ENCODE data around the gene ZNF576. TPM values are rescaled to one million over a fixed set of nuclear protein-coding genes. Genes with fewer than 3 reads are reported as not detected.

ZNF576 gene
- polyA plus RNA-seq, 4 donors, result 14.7 to 24.2 (median 17.2) TPM

DNA sequence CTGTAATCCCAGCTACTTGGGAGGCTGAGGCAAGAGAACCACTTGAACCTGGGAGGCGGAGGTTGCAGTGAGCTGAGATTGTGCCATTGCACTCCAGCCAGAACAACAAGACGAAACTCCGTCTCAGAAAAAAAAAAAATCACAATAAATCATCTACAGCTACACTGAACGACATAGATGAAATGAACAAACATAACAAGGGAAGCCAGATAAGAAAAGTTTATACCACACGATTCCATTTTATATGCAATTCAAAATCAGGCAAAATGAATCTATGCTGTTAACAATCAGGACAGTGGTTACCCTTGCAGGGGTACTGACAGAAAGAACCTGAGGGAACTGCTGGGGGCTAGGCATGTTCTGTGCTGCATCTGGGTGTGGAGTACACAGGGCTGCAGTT is 26.7 kb upstream of the ZNF576 start:
- FAIRE-seq (no peak), DNase-seq (no peak)
- H3K27ac ChIP-seq (ENCODE audit: low read depth in 1 of 3, low read length in 2 of 3), result no peak overlapping the region
- peaks cover 0 to 19% (median 2%) of the 10 kb centered on the region in 3 donors for H3K36me3 ChIP-seq (ENCODE audit: control insufficient read depth in 3 of 3, insufficient read depth in 2 of 3, low read depth in 1 of 3, low read length in 3 of 3)
- no peak overlapping the region for H3K4me3 ChIP-seq (ENCODE audit: low read depth in 1 of 3, low read length in 3 of 3)
- 87 to 89% (median 88%) methylated on average over 5 of the region's 5 CpGs for WGBS, 3 donors
- H3K4me1 ChIP-seq (ENCODE audit: control insufficient read depth in 3 of 3, insufficient read depth in 2 of 3, low read depth in 1 of 3, low read length in 2 of 3), result peaks cover 0 to 5% (median 0%) of the 10 kb centered on the region in 3 donors
- no peaks in the 10 kb centered on the region for H3K27me3 ChIP-seq (ENCODE audit: control insufficient read depth in 3 of 3, insufficient read depth in 3 of 3, low read length in 3 of 3)
- H3K9me3 ChIP-seq (ENCODE audit: control insufficient read depth in 2 of 2, insufficient read depth in 1 of 2, low read depth in 1 of 2, low read length in 1 of 2), result no peaks in the 10 kb centered on the region

DNA sequence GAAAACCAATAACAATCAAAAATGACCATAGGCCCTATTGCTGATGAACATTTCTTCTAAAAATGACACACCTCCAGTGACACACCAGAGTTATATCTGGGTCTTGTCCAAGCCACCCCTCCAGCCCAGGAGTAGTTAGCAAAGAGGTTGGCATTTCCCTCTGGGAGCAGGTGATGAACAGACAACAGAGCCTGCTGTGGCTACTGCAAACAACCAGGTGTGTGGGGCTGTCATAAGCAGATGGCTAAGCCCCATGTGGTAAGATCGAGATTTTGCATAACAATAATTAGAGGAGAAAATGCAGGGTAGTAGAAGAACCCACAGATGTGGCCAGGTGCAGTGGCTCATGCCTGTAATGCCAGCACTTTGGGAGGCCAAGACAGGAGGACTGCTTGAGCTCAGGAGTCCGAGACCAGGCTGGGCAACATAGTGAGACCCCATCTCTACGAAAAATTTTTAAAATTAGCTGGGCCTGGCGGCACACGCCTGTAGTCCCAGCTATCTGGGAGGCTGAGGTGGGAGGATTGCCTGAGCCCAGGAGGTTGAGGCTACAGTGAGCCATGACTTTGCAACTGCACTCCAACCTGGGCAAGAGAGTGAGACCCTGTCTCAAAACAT is 26.1 kb upstream of the ZNF576 start:
- peaks cover 0 to 8% (median 0%) of the 10 kb centered on the region in 3 donors for H3K4me1 ChIP-seq (ENCODE audit: control insufficient read depth in 3 of 3, insufficient read depth in 2 of 3, low read depth in 1 of 3, low read length in 2 of 3)
- H3K27me3 ChIP-seq (ENCODE audit: control insufficient read depth in 3 of 3, insufficient read depth in 3 of 3, low read length in 3 of 3), result no peaks in the 10 kb centered on the region
- H3K27ac ChIP-seq (ENCODE audit: low read depth in 1 of 3, low read length in 2 of 3), result no peak overlapping the region
- DNase-seq (no peak), FAIRE-seq (no peak)
- WGBS, 3 donors, result 83 to 85% (median 83%) methylated on average over 5 of the region's 5 CpGs
- H3K36me3 ChIP-seq (ENCODE audit: control insufficient read depth in 3 of 3, insufficient read depth in 2 of 3, low read depth in 1 of 3, low read length in 3 of 3), result peaks cover 0 to 18% (median 2%) of the 10 kb centered on the region in 3 donors
- no peaks in the 10 kb centered on the region for H3K9me3 ChIP-seq (ENCODE audit: control insufficient read depth in 2 of 2, insufficient read depth in 1 of 2, low read depth in 1 of 2, low read length in 1 of 2)
- no peak overlapping the region for H3K4me3 ChIP-seq (ENCODE audit: low read depth in 1 of 3, low read length in 3 of 3)

DNA sequence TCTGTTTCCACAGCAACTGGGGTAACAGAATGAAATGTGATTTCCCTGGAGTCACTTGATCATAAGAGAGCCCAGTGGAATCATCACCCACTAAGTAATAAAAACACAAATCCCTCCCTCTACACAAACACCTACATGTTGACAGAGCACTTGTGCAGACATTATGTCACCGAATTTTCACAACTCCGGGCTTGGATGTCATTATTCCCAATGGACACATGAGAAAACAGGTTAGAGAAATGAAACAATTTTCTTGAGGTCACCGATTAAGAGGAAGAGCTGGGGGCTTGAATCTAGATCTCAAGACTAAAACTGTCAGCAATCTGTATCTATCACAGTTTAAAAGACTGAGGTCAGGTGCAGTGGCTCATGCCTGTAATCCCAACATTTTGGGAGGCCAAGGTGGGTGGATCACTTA is 24.2 kb upstream of the ZNF576 start:
- Histone ChIP-seq H3K4me3 (ENCODE audit: low read depth in 1 of 3, low read length in 3 of 3) (no peak overlapping the region), H3K36me3 (ENCODE audit: control insufficient read depth in 3 of 3, insufficient read depth in 2 of 3, low read depth in 1 of 3, low read length in 3 of 3) (peaks cover 0 to 18% (median 2%) of the 10 kb centered on the region in 3 donors), H3K9me3 (ENCODE audit: control insufficient read depth in 2 of 2, insufficient read depth in 1 of 2, low read depth in 1 of 2, low read length in 1 of 2) (no peaks in the 10 kb centered on the region), H3K4me1 (ENCODE audit: control insufficient read depth in 3 of 3, insufficient read depth in 2 of 3, low read depth in 1 of 3, low read length in 2 of 3) (peaks cover 0 to 16% (median 0%) of the 10 kb centered on the region in 3 donors), H3K27me3 (ENCODE audit: control insufficient read depth in 3 of 3, insufficient read depth in 3 of 3, low read length in 3 of 3) (no peaks in the 10 kb centered on the region), H3K27ac (ENCODE audit: low read depth in 1 of 3, low read length in 2 of 3) (peak overlapping the region in 1 of 3 donors; percentile 55)
- FAIRE-seq (no peak), DNase-seq (peak; percentile 21 to 36)
- WGBS, 3 donors, result 61 to 75% (median 71%) methylated on average over 3 of the region's 3 CpGs

DNA sequence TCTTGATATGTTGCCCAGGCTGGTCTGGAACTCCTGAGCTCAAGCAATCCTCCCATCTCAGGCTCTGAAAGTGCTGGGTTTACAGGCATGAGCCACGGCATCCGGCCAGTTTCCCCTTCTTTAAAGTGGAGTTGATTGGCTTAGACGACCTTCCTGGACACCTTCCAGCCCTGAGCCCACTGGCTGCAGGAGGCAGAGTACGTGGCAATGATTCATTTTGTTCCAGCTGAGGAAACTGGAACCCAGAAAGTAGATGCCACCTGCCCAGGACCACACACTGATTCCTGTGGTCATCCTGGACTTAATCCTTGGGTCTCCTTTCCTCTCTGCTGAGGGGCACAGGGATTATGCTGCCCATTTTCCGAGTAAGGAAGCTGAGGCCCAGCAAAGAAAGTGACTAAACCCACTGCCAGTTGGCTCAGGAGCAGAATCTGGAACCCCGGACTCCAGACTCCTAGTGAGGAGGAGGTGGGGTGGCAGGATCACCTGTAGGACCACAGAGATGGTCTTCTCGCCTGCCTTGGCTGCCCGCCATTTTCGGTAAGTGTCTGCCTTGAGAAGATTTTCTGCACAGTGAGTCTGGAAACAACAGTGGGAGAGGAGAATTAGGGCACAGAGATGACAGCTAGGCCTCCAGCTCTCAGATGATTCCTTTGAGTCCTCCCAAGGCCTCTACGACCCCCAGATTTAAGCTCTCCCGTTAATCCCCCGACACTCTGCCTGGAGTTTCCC is 21.8 kb upstream of the ZNF576 start:
- Histone ChIP-seq H3K9me3 (ENCODE audit: control insufficient read depth in 2 of 2, insufficient read depth in 1 of 2, low read depth in 1 of 2, low read length in 1 of 2) (no peaks in the 10 kb centered on the region), H3K27ac (ENCODE audit: low read depth in 1 of 3, low read length in 2 of 3) (peak overlapping the region in 2 of 3 donors; percentile 79 to 83), H3K4me3 (ENCODE audit: low read depth in 1 of 3, low read length in 3 of 3) (peak overlapping the region; percentile 38 to 99 (median 85)), H3K4me1 (ENCODE audit: control insufficient read depth in 3 of 3, insufficient read depth in 2 of 3, low read depth in 1 of 3, low read length in 2 of 3) (peaks cover 0 to 16% (median 0%) of the 10 kb centered on the region in 3 donors), H3K27me3 (ENCODE audit: control insufficient read depth in 3 of 3, insufficient read depth in 3 of 3, low read length in 3 of 3) (no peaks in the 10 kb centered on the region), H3K36me3 (ENCODE audit: control insufficient read depth in 3 of 3, insufficient read depth in 2 of 3, low read depth in 1 of 3, low read length in 3 of 3) (peaks cover 0 to 18% (median 2%) of the 10 kb centered on the region in 3 donors)
- WGBS, 3 donors, result 22 to 33% (median 27%) methylated on average over 12 of the region's 12 CpGs
- no peak for FAIRE-seq
- DNase-seq, result no peak

DNA sequence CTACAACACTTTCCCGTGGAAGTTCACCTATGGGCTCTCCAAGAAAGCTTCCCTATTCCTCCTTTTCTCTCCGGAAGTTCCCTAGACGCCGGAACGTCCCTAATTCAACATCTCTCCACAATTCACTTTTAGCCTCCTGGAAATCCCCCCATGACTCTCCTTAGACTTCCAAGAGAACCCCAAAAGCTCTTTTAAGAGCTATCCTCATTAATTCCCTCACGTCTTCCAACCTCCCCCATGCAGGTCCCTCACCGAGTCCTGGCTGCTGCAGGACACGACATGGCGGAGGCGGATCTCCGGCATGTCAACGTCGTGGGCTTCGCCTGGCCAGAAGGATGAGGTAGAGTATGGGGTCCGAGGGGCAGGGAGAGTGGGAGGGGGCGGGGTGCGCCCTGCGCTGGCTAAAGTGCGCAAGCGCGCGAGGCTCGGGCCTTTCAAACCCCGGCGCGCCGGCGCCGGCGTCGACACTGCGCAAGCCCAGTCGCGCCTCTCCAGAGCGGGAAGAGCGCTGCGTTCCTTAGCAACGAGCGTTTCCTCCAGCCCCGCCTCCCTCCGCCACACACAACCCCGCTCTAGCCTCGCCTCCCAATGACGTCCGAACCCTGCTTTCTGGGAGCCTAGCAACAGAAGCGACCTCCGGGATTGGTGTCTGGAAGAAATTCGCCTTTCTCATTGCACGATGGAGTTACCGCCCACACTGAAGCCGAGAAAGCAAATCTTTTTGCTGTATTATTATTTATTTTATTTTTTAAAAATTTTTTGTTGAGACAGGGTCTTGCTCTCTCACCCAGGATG is 21.0 kb upstream of the ZNF576 start, which contains the start of the genes PINLYP and XRCC1:
TSS of gene PINLYP (plus strand) at position 646 of the 795 bp plus-strand sequence. CDS start 1,391 bp downstream, outside the sequence.
TSS of gene XRCC1 (minus strand) at position 372 of the 795 bp plus-strand sequence. CDS start at position 303, 69 bp downstream.
- Histone ChIP-seq H3K27ac (ENCODE audit: low read depth in 1 of 3, low read length in 2 of 3) (peak within 1 kb of the TSS; percentile 57 to 83 (median 79)), H3K36me3 (ENCODE audit: control insufficient read depth in 3 of 3, insufficient read depth in 2 of 3, low read depth in 1 of 3, low read length in 3 of 3) (peaks cover 0 to 17% (median 2%) of the 10 kb centered on the region in 3 donors), H3K4me3 (ENCODE audit: low read depth in 1 of 3, low read length in 3 of 3) (peak within 1 kb of the TSS; percentile 38 to 99 (median 85)), H3K9me3 (ENCODE audit: control insufficient read depth in 2 of 2, insufficient read depth in 1 of 2, low read depth in 1 of 2, low read length in 1 of 2) (no peaks in the 10 kb centered on the region), H3K4me1 (ENCODE audit: control insufficient read depth in 3 of 3, insufficient read depth in 2 of 3, low read depth in 1 of 3, low read length in 2 of 3) (peaks cover 0 to 21% (median 0%) of the 10 kb centered on the region in 3 donors), H3K27me3 (ENCODE audit: control insufficient read depth in 3 of 3, insufficient read depth in 3 of 3, low read length in 3 of 3) (no peaks in the 10 kb centered on the region)
- FAIRE-seq (no peak), DNase-seq (peak; percentile 99)
- 0 to 1% (median 1%) methylated on average over 36 to 51 of the region's 51 CpGs for WGBS, 3 donors

DNA sequence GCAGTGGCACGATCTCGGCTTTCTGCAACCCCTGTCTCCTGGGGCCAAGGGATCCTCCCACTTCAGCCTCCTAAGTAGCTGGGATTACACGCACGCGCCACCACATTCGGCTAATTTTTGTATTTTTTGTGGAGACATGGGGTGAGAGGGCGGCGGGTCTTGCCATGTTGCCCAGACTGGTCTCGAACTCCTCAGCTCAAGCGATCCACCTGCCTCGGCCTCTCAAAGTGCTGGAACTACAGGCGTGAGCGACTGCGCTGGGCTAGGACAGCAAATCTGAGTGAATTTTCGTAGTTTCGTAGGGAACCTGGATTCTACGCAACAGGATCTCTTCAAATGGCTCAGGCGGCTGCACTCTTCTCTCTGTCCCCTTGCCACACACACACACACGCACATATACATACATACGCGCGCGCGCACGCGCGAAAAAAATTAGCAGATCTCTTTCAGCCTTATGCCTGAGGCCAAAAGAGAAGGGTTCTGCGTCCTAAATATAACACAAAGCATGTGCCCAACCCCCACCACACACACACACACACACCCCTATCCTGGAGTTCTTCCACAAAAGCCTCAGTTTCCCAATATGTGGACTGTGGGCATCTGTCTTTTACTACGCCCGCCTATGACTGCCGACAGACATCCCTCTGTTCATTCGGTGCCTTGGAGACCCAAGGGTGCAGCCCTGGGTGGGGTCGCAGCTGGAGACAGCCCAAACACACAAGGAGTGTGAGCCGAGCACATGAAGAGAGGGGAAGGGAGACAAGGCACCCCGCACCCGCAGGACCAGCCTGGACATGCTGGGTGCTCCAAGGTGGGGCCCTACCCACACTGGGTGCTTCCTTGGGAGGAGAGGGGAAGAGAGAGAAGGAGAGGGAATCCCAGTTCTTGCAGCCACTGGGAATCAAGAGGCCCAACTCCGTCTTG is 20.2 kb upstream of the ZNF576 start:
- no peak for DNase-seq
- Histone ChIP-seq H3K27me3 (ENCODE audit: control insufficient read depth in 3 of 3, insufficient read depth in 3 of 3, low read length in 3 of 3) (no peaks in the 10 kb centered on the region), H3K9me3 (ENCODE audit: control insufficient read depth in 2 of 2, insufficient read depth in 1 of 2, low read depth in 1 of 2, low read length in 1 of 2) (no peaks in the 10 kb centered on the region), H3K27ac (ENCODE audit: low read depth in 1 of 3, low read length in 2 of 3) (peak overlapping the region in 2 of 3 donors; percentile 63 to 76), H3K36me3 (ENCODE audit: control insufficient read depth in 3 of 3, insufficient read depth in 2 of 3, low read depth in 1 of 3, low read length in 3 of 3) (peaks cover 0 to 11% (median 2%) of the 10 kb centered on the region in 3 donors), H3K4me1 (ENCODE audit: control insufficient read depth in 3 of 3, insufficient read depth in 2 of 3, low read depth in 1 of 3, low read length in 2 of 3) (peaks cover 0 to 26% (median 0%) of the 10 kb centered on the region in 3 donors), H3K4me3 (ENCODE audit: low read depth in 1 of 3, low read length in 3 of 3) (peak overlapping the region in 2 of 3 donors; percentile 14 to 46)
- 65 to 74% (median 68%) methylated on average over 37 of the region's 37 CpGs for WGBS, 3 donors
- no peak for FAIRE-seq

DNA sequence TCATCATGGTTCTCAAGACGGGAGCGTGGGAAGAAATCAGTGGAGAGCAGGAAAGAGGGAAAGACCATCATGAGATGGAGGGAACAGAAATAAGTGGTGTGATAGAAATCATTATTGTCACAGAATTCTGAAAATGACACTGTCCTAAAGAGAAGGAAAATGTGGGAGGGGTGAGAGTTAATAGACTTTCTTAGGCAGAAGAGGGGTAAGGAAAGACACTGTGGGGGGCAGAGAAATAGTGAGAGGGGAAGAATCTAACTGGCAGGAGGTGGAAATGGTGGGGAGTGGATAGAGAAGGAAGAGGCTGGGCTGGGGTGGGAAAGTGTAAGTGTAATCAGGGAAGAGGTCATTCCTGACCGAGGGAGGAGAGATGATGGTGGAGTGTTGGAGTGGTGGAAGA is 17.6 kb upstream of the ZNF576 start:
- no peak for DNase-seq
- no peak overlapping the region for H3K4me3 ChIP-seq (ENCODE audit: low read depth in 1 of 3, low read length in 3 of 3)
- 90 to 92% (median 90%) methylated on average over 3 of the region's 3 CpGs for WGBS, 3 donors
- no peaks in the 10 kb centered on the region for H3K27me3 ChIP-seq (ENCODE audit: control insufficient read depth in 3 of 3, insufficient read depth in 3 of 3, low read length in 3 of 3)
- peaks cover 0 to 8% (median 0%) of the 10 kb centered on the region in 3 donors for H3K36me3 ChIP-seq (ENCODE audit: control insufficient read depth in 3 of 3, insufficient read depth in 2 of 3, low read depth in 1 of 3, low read length in 3 of 3)
- no peaks in the 10 kb centered on the region for H3K9me3 ChIP-seq (ENCODE audit: control insufficient read depth in 2 of 2, insufficient read depth in 1 of 2, low read depth in 1 of 2, low read length in 1 of 2)
- H3K4me1 ChIP-seq (ENCODE audit: control insufficient read depth in 3 of 3, insufficient read depth in 2 of 3, low read depth in 1 of 3, low read length in 2 of 3), result peaks cover 0 to 34% (median 0%) of the 10 kb centered on the region in 3 donors
- FAIRE-seq, result no peak
- H3K27ac ChIP-seq (ENCODE audit: low read depth in 1 of 3, low read length in 2 of 3), result no peak overlapping the region

Data from small intestine (tissue), 7 donors.